OCI-LY7 (cell line): ENCODE results near the gene MUC21.

Source experiments
- EZH2phosphoT487 ChIP-seq: fragments of 200-600 bp; sonication (generic); IDR thresholded peaks from 2 replicates; pipeline ENCODE4 v1.6.1; 2018; ENCODE audit warnings: low read depth, borderline replicate concordance, mild to moderate bottlenecking, mixed run types, antibody characterized with exemption, low read length, moderate library complexity, mixed read lengths
- TF ChIP-seq, protein P1 (sequence below): fragments of 200-600 bp; sonication (generic); conservative IDR thresholded peaks from 2 replicates; pipeline ENCODE4 v1.5.1; 2014; ENCODE audit warnings: mild to moderate bottlenecking, antibody characterized with exemption, low read length, moderate library complexity, mixed read lengths

DNA sequence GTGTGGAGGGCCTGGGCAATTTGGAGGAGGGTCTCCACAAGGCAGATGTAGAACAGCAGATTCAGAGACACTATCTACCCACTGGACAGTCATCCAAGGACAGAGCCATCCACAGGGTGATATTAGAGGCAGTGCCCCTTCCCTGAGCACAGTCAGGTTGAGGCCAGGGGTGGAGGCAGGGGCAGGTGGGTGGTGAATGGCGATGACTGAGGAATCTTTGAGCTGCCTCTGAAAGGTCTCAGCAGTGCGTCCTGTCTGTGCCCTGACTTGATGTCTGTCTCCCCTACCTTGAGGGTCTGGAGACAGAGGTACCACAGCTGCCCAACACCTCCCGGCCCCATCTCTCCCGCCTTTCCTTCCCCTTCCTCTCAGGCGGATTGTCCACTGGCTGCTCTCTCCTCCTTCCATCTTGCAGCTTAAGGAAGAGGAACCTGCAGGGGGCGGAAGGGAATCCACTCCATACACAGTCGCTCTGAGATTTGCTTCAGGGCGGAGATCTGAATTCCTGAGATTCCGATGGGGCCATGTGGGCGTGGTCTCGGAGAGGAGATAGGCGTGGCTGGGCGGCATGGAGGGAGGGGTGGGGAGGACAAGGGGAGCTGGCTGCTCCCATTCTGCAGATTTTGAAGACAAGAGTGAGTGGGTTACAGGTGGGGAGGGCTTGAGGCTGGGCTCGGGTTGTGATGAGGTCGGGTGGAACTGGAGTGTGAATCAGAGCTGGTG, 41.0 kb upstream of the MUC21 start:
- TF ChIP-seq, protein P1, sequence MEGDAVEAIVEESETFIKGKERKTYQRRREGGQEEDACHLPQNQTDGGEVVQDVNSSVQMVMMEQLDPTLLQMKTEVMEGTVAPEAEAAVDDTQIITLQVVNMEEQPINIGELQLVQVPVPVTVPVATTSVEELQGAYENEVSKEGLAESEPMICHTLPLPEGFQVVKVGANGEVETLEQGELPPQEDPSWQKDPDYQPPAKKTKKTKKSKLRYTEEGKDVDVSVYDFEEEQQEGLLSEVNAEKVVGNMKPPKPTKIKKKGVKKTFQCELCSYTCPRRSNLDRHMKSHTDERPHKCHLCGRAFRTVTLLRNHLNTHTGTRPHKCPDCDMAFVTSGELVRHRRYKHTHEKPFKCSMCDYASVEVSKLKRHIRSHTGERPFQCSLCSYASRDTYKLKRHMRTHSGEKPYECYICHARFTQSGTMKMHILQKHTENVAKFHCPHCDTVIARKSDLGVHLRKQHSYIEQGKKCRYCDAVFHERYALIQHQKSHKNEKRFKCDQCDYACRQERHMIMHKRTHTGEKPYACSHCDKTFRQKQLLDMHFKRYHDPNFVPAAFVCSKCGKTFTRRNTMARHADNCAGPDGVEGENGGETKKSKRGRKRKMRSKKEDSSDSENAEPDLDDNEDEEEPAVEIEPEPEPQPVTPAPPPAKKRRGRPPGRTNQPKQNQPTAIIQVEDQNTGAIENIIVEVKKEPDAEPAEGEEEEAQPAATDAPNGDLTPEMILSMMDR, result no peak
- no peak for TF ChIP-seq EZH2phosphoT487
